ENCODE data around the gene FSTL1. TPM values are rescaled to one million over a fixed set of nuclear protein-coding genes. Genes with fewer than 3 reads are reported as not detected.
A peak's percentile ranks its signal among the peaks of the same experiment; 100 is the strongest.

The FSTL1 gene
- total and polyA plus RNA-seq, 2 experiments from 2014 or later, result 50.8 to 258 TPM

GRCh38 chr3:120419797-120420196 lies 31.0 kb downstream of the FSTL1 start:
- H3K4me1 ChIP-seq (ENCODE audit: insufficient read depth), result peaks cover 15% of the 10 kb centered on the region; the same call in 1 of the 2 replicates

More at GRCh38 chr3:120419797-120420196, 31.0 kb downstream of the FSTL1 start:
- TF ChIP-seq JUNB (IDR thresholded peaks at IDR 0.05; ENCODE audit: unreplicated experiment) (no peak), ZNF331 (CRISPR knock-in tag; IDR thresholded peaks at IDR 0.05; ENCODE audit: low read depth) (no peak), NANOG (IDR thresholded peaks at IDR 0.05; ENCODE audit: borderline replicate concordance) (no peak), ZNF114 (CRISPR knock-in tag; IDR thresholded peaks at IDR 0.05) (no peak), POLR2AphosphoS5 (IDR thresholded peaks at IDR 0.05; ENCODE audit: low read depth) (no peak), REST (IDR thresholded peaks at IDR 0.05; ENCODE audit: unreplicated experiment) (no peak), CREB1 (CRISPR knock-in tag; IDR thresholded peaks at IDR 0.05; ENCODE audit: low read depth) (no peak), EZH2phosphoT487 (IDR thresholded peaks at IDR 0.05; ENCODE audit: unreplicated experiment) (no peak), ZNF462 (CRISPR knock-in tag; IDR thresholded peaks at IDR 0.05) (no peak), EZH2 (IDR thresholded peaks at IDR 0.05; ENCODE audit: low read depth, unreplicated experiment) (no peak), STAT1 (IDR thresholded peaks at IDR 0.05; ENCODE audit: unreplicated experiment) (no peak)
- TF ChIP-seq, protein P1, sequence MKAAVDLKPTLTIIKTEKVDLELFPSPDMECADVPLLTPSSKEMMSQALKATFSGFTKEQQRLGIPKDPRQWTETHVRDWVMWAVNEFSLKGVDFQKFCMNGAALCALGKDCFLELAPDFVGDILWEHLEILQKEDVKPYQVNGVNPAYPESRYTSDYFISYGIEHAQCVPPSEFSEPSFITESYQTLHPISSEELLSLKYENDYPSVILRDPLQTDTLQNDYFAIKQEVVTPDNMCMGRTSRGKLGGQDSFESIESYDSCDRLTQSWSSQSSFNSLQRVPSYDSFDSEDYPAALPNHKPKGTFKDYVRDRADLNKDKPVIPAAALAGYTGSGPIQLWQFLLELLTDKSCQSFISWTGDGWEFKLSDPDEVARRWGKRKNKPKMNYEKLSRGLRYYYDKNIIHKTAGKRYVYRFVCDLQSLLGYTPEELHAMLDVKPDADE (IDR thresholded peaks at IDR 0.05), result no peak
- TF ChIP-seq, protein P2, sequence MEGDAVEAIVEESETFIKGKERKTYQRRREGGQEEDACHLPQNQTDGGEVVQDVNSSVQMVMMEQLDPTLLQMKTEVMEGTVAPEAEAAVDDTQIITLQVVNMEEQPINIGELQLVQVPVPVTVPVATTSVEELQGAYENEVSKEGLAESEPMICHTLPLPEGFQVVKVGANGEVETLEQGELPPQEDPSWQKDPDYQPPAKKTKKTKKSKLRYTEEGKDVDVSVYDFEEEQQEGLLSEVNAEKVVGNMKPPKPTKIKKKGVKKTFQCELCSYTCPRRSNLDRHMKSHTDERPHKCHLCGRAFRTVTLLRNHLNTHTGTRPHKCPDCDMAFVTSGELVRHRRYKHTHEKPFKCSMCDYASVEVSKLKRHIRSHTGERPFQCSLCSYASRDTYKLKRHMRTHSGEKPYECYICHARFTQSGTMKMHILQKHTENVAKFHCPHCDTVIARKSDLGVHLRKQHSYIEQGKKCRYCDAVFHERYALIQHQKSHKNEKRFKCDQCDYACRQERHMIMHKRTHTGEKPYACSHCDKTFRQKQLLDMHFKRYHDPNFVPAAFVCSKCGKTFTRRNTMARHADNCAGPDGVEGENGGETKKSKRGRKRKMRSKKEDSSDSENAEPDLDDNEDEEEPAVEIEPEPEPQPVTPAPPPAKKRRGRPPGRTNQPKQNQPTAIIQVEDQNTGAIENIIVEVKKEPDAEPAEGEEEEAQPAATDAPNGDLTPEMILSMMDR (conservative IDR thresholded peaks at IDR 0.05; ENCODE audit: low read depth in 2 of 2), result no peak
- Mint-ChIP-seq H3K9me3 (no peaks in the 10 kb centered on the region; the same call in 2 of the 3 replicates), H3K36me3 (ENCODE audit: low read depth) (peaks cover 26% of the 10 kb centered on the region), H3K4me1 (peaks cover 49% of the 10 kb centered on the region), H3K27me3 (ENCODE audit: insufficient read depth, low read depth, poor library complexity) (peaks cover 4% of the 10 kb centered on the region), H3K27ac (peak overlapping the region; percentile 22; the same call in 1 of the 2 replicates), H3K4me3 (no peak overlapping the region)
- no peaks in the 10 kb centered on the region for H3F3A ChIP-seq (replicated peaks; ENCODE audit: low read depth)
- H4K20me1 ChIP-seq (replicated peaks; ENCODE audit: insufficient read depth), result peaks cover 6% of the 10 kb centered on the region
- no peaks in the 10 kb centered on the region; the same call in 1 of the 2 replicates for H3K79me2 ChIP-seq (replicated peaks; ENCODE audit: insufficient read depth)
- no peak overlapping the region for H3K4me3 ChIP-seq
- no peak for ATAC-seq
- H3K4me2 ChIP-seq, result no peak overlapping the region
- DNase-seq (ENCODE audit: low spot score), result no peak
- no peaks in the 10 kb centered on the region for H3K9me2 ChIP-seq (ENCODE audit: insufficient read depth)
- no peaks in the 10 kb centered on the region for H3K36me3 ChIP-seq (ENCODE audit: insufficient read depth)
- no peak overlapping the region for H2AFZ ChIP-seq
- H3K27me3 ChIP-seq (ENCODE audit: insufficient read depth), result no peaks in the 10 kb centered on the region
- H3K27ac ChIP-seq (ENCODE audit: low read depth), result 0 out of 2 replicates have a peak overlapping the region, but pooled peaks have one; percentile 7

All from GM23338 (cell line).